ENCODE results near the gene TAP2.

GRCh38 chr6:32839356-32839755 is 817 bp upstream of the TAP2 start:
- TF ChIP-seq, protein P1, sequence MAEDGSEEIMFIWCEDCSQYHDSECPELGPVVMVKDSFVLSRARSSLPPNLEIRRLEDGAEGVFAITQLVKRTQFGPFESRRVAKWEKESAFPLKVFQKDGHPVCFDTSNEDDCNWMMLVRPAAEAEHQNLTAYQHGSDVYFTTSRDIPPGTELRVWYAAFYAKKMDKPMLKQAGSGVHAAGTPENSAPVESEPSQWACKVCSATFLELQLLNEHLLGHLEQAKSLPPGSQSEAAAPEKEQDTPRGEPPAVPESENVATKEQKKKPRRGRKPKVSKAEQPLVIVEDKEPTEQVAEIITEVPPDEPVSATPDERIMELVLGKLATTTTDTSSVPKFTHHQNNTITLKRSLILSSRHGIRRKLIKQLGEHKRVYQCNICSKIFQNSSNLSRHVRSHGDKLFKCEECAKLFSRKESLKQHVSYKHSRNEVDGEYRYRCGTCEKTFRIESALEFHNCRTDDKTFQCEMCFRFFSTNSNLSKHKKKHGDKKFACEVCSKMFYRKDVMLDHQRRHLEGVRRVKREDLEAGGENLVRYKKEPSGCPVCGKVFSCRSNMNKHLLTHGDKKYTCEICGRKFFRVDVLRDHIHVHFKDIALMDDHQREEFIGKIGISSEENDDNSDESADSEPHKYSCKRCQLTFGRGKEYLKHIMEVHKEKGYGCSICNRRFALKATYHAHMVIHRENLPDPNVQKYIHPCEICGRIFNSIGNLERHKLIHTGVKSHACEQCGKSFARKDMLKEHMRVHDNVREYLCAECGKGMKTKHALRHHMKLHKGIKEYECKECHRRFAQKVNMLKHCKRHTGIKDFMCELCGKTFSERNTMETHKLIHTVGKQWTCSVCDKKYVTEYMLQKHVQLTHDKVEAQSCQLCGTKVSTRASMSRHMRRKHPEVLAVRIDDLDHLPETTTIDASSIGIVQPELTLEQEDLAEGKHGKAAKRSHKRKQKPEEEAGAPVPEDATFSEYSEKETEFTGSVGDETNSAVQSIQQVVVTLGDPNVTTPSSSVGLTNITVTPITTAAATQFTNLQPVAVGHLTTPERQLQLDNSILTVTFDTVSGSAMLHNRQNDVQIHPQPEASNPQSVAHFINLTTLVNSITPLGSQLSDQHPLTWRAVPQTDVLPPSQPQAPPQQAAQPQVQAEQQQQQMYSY (CRISPR knock-in tag; IDR thresholded peaks at IDR 0.05): no peak
- TF ChIP-seq FOS (IDR thresholded peaks at IDR 0.05; ENCODE audit: borderline replicate concordance, extremely low read depth, insufficient read length) (no peak), HCFC1 (IDR thresholded peaks at IDR 0.05; ENCODE audit: low read length) (no peak), CTCF (IDR thresholded peaks at IDR 0.05 in 2 of 3, conservative IDR thresholded peaks at IDR 0.05 in 1 of 3; ENCODE audit: control insufficient read depth in 2 of 3, extremely low read depth in 1 of 3, insufficient read depth in 1 of 3, low read depth in 3 of 3, low read length in 3 of 3) (no peak), ZNF384 (IDR thresholded peaks at IDR 0.05; ENCODE audit: borderline replicate concordance, low read depth, low read length) (no peak), POLR2A (IDR thresholded peaks at IDR 0.05; ENCODE audit: low read depth, low read length) (no peak), NKRF (conservative IDR thresholded peaks at IDR 0.05) (no peak), ZSCAN29 (IDR thresholded peaks at IDR 0.05) (no peak)

Measured in GM12878 (cell line).